ENCODE data around the gene PTGDS.

DNA sequence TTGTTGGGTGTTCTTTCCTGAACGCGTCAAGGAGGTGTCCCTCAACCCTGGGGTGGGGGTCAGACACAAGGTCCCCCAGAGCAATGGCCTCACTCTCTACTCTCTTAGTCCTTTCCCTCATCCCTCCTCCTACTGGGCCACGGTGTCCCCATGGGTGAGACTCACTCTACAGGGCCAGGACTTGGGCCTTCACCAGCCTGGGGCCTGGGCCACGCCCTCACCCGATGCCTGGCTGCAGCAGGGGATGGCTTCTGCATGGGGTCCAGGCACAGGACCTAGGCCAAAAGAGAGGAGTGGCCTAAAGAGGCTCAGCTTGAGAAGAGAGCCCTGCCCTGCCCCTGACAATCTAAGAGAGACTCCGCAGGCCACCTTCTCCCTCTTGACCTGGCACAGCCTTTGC, 19.4 kb upstream of the PTGDS start:
- no peak for TF ChIP-seq CTCF (IDR thresholded peaks at IDR 0.05)
- TF ChIP-seq ZFX (IDR thresholded peaks at IDR 0.05; ENCODE audit: borderline replicate concordance), result no peak
